GM12891 (cell line): ENCODE data around the gene STARD9.

Experiments used
- POLR2A ChIP-seq: IDR thresholded peaks from 2 replicates; pipeline ENCODE4 v1.6.1; 2011; ENCODE audit warnings: low read depth, low read length, control low read depth
- POLR2AphosphoS5 ChIP-seq: IDR thresholded peaks from 2 replicates; pipeline ENCODE4 v1.6.1; 2011; ENCODE audit warnings: low read depth, low read length, control low read depth

GRCh38 chr15:42674472-42674871 lies 99.1 kb downstream of the STARD9 start:
- no peak for TF ChIP-seq POLR2AphosphoS5
- no peak for TF ChIP-seq POLR2A
